Gastroesophageal sphincter (tissue), 3 donors: Measurements from ENCODE around the gene CENPV.

Experiments used
- CTCF ChIP-seq, 4 experiments: fragments of 200-600 bp in 2 of 4; fragments of 450-650 bp in 2 of 4; sonication (generic) in 1 of 4; IDR thresholded peaks; one replicate each; pipeline ENCODE4 v1.5.1; 2017 to 2019; ENCODE audit warnings: antibody characterized with exemption in 4 of 4, mild to moderate bottlenecking in 2 of 4, moderate library complexity in 2 of 4
- EP300 ChIP-seq: sonication (generic); formaldehyde crosslinking; IDR thresholded peaks from one replicate; pipeline ENCODE4 v1.6.1; 2017; ENCODE audit warnings: antibody characterized with exemption, mild to moderate bottlenecking
- POLR2A ChIP-seq, 2 donors: fragments of 450-650 bp; IDR thresholded peaks; one replicate each; pipeline ENCODE4 v1.6.1; 2017; ENCODE audit warnings: antibody characterized with exemption in 2 of 2, mild to moderate bottlenecking in 2 of 2, moderate library complexity in 1 of 2
- POLR2AphosphoS5 ChIP-seq: sonication (generic); formaldehyde crosslinking; IDR thresholded peaks from one replicate; pipeline ENCODE4 v1.6.1; 2017; ENCODE audit warnings: antibody characterized with exemption

- no peak for TF ChIP-seq CTCF (IDR thresholded peaks at IDR 0.05)
- no peak for TF ChIP-seq POLR2AphosphoS5
- TF ChIP-seq POLR2A (IDR thresholded peaks at IDR 0.05), result no peak
- TF ChIP-seq EP300, result no peak
Observed at GRCh38 chr17:16342979-16343378, 10.3 kb downstream of the CENPV start.
